Measurements from ENCODE around the gene SLC6A9.

DNA sequence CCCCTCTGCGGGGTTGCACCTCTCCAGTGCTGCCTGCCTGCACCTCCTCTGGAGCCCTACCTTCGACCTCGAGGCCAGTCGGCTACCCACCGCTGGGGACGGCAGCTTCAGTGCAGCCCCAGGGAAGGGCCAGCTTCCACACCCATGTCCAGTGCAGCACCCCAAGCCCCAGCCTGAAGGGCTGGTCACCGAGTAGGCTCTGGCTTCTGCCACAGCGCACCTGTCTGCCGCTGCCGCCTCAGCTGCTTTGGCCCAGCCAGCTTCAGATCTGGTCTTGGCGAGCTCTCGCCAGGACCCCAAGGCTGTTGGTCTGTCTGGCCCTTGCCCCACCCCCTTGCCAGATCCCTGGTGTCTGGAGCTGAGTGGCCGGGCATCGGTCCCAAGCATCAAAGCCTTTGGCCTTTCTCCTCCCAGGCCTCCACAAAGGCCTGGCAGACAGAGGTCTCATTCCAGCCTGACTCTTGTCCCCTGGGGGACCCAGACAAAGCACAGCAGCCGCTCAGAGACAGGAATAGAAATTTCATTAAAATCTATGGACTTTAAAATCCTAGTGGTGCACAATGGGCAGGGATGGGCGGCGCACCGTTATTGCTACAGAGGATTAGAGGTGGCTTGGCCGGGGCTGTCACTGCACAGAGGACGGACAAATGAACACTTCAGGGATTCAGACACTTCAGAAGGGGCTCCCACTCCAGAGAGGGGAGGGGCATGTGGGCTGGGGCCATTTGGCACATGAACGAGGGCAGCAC lies 35.1 kb downstream of the SLC6A9 start:
- TF ChIP-seq, protein P1, sequence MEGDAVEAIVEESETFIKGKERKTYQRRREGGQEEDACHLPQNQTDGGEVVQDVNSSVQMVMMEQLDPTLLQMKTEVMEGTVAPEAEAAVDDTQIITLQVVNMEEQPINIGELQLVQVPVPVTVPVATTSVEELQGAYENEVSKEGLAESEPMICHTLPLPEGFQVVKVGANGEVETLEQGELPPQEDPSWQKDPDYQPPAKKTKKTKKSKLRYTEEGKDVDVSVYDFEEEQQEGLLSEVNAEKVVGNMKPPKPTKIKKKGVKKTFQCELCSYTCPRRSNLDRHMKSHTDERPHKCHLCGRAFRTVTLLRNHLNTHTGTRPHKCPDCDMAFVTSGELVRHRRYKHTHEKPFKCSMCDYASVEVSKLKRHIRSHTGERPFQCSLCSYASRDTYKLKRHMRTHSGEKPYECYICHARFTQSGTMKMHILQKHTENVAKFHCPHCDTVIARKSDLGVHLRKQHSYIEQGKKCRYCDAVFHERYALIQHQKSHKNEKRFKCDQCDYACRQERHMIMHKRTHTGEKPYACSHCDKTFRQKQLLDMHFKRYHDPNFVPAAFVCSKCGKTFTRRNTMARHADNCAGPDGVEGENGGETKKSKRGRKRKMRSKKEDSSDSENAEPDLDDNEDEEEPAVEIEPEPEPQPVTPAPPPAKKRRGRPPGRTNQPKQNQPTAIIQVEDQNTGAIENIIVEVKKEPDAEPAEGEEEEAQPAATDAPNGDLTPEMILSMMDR (IDR thresholded peaks at IDR 0.05; ENCODE audit: insufficient read depth, low read length, poor library complexity, severe bottlenecking) = no peak
- no peak for TF ChIP-seq EZH2phosphoT487 (conservative IDR thresholded peaks at IDR 0.05; ENCODE audit: low read length)

Measured in SU-DHL-6 (cell line).